IMR-90 (cell line): ENCODE results near the gene RAI1. TPM values are rescaled to one million over a fixed set of nuclear protein-coding genes. Genes with fewer than 3 reads are reported as not detected.
A peak's percentile ranks its signal among the peaks of the same experiment; 100 is the strongest.

Experiments used
- ATAC-seq: fragments of 200-7000 bp; cut with Tn5 transposase; 2 replicates; pipeline ENCODE4 v1.9.1; 2020; ENCODE audit warnings: low read depth, mild to moderate bottlenecking, moderate library complexity
- BruUV-seq: library from RNA; stranded (reverse); fragments of 400-500 nt; replicated peaks from 2 replicates; lab custom pipeline; 2021; lab: Mats Ljungman, UMichigan
- CTCF ChIA-PET: fragments of 300-600 bp; formaldehyde crosslinking; extraction: SDS; loops from one replicate; lab custom pipeline; 2021; ENCODE audit warnings: antibody characterized with exemption; lab: Yijun Ruan, JAX
- POLR2A ChIA-PET: fragments of 300-600 bp; sonication (Branson Sonifier 250); formaldehyde crosslinking; loops from one replicate; lab custom pipeline; 2022; ENCODE audit warnings: antibody characterized with exemption; ENCODE audit not compliant: unreplicated experiment; lab: Charles Lee
- DNase-seq: peaks from one replicate; pipeline ENCODE4 v3.0.0; 2013
- H2AFZ ChIP-seq: replicated peaks from 2 replicates; pipeline ENCODE3; 2013; ENCODE audit warnings: low read length, mild to moderate bottlenecking; ENCODE audit not compliant: poor library complexity
- H2AK5ac ChIP-seq: 2 replicates; pipeline ENCODE4 v1.6.1; 2013; ENCODE audit warnings: low read depth, low read length, inconsistent platforms
- H2AK9ac ChIP-seq: replicated peaks from 2 replicates; pipeline ENCODE3; 2013; ENCODE audit warnings: mild to moderate bottlenecking, low read depth, low read length, moderate library complexity; ENCODE audit not compliant: poor library complexity
- H2BK120ac ChIP-seq: 2 replicates; pipeline ENCODE4 v1.6.1; 2013; ENCODE audit warnings: low read depth, low read length, inconsistent platforms
- H2BK15ac ChIP-seq: 3 replicates; pipeline ENCODE4 v1.6.1; 2013; ENCODE audit warnings: low read depth, low read length, inconsistent platforms
- H2BK20ac ChIP-seq: 2 replicates; pipeline ENCODE4 v1.6.1; 2013; ENCODE audit warnings: low read depth, mild to moderate bottlenecking, inconsistent platforms, low read length, moderate library complexity
- H2BK5ac ChIP-seq: 2 replicates; pipeline ENCODE4 v1.6.1; 2013; ENCODE audit warnings: mild to moderate bottlenecking, low read depth, low read length, inconsistent platforms; ENCODE audit not compliant: poor library complexity, severe bottlenecking
- H3K14ac ChIP-seq: replicated peaks from 2 replicates; pipeline ENCODE4 v1.6.1; 2013; ENCODE audit warnings: low read depth, low read length, inconsistent platforms
- H3K18ac ChIP-seq: 2 replicates; pipeline ENCODE4 v1.6.1; 2013; ENCODE audit warnings: low read depth, low read length, control low read depth
- H3K23ac ChIP-seq: 2 replicates; pipeline ENCODE4 v1.6.1; 2013; ENCODE audit warnings: low read depth, low read length, inconsistent platforms
- H3K27ac ChIP-seq: 2 replicates; pipeline ENCODE4 v1.5.1; 2013; ENCODE audit warnings: mild to moderate bottlenecking, control low read depth, low read length; ENCODE audit not compliant: insufficient read depth
- H3K27me3 ChIP-seq: 2 replicates; pipeline ENCODE4 v1.6.1; 2013; ENCODE audit warnings: low read length; ENCODE audit not compliant: control insufficient read depth, insufficient read depth
- H3K36me3 ChIP-seq: 2 replicates; pipeline ENCODE4 v1.6.1; 2013; ENCODE audit warnings: low read length, mixed read lengths; ENCODE audit not compliant: control insufficient read depth, insufficient read depth
- H3K4ac ChIP-seq: 2 replicates; pipeline ENCODE4 v1.6.1; 2013; ENCODE audit warnings: low read depth, low read length, inconsistent platforms
- H3K4me1 ChIP-seq: 2 replicates; pipeline ENCODE4 v1.6.1; 2013; ENCODE audit warnings: low read length, mixed read lengths; ENCODE audit not compliant: control insufficient read depth, insufficient read depth
- H3K4me2 ChIP-seq: 2 replicates; pipeline ENCODE4 v1.6.1; 2013; ENCODE audit warnings: low read depth, mild to moderate bottlenecking, control low read depth, low read length, moderate library complexity
- H3K4me3 ChIP-seq: 2 replicates; pipeline ENCODE4 v1.5.1; 2013; ENCODE audit warnings: low read depth, mild to moderate bottlenecking, control low read depth, low read length, moderate library complexity; ENCODE audit not compliant: insufficient read depth
- H3K56ac ChIP-seq: 2 replicates; pipeline ENCODE4 v1.6.1; 2013; ENCODE audit warnings: low read length, inconsistent platforms; ENCODE audit not compliant: insufficient read depth; ENCODE audit errors: extremely low read depth
- H3K79me1 ChIP-seq, 2 experiments: 2 replicates each; pipeline ENCODE4 v1.6.1; 2013; ENCODE audit warnings: low read length in 2 of 2, inconsistent platforms in 1 of 2, low read depth in 1 of 2
- H3K9ac ChIP-seq: 2 replicates; pipeline ENCODE4 v1.6.1; 2013; ENCODE audit warnings: low read depth, low read length, control low read depth
- H3K9me1 ChIP-seq: 2 replicates; pipeline ENCODE4 v1.6.1; 2013; ENCODE audit warnings: low read length, inconsistent platforms; ENCODE audit not compliant: insufficient read depth
- H3K9me3 ChIP-seq: 2 replicates; pipeline ENCODE4 v1.6.1; 2013; ENCODE audit warnings: low read length; ENCODE audit not compliant: control insufficient read depth, insufficient read depth
- H4K20me1 ChIP-seq: 2 replicates; pipeline ENCODE4 v1.6.1; 2013; ENCODE audit warnings: low read length, inconsistent platforms; ENCODE audit not compliant: insufficient read depth
- H4K5ac ChIP-seq: 2 replicates; pipeline ENCODE4 v1.6.1; 2013; ENCODE audit warnings: mild to moderate bottlenecking, low read depth, low read length, control low read depth
- H4K8ac ChIP-seq, 2 experiments: 2 replicates each; pipeline ENCODE4 v1.6.1; 2013; ENCODE audit warnings: low read depth in 2 of 2, low read length in 2 of 2, control low read depth in 1 of 2, inconsistent platforms in 1 of 2
- H4K91ac ChIP-seq: 2 replicates; pipeline ENCODE4 v1.6.1; 2013; ENCODE audit warnings: low read depth, low read length, inconsistent platforms; ENCODE audit not compliant: insufficient read depth
- BHLHE40 ChIP-seq: fragments of 150-350 bp; IDR thresholded peaks from 2 replicates; pipeline ENCODE4 v1.6.1; 2016; ENCODE audit warnings: mild to moderate bottlenecking, low read depth, low read length
- CEBPB ChIP-seq: IDR thresholded peaks from 2 replicates; pipeline ENCODE4 v1.6.1; 2012; ENCODE audit warnings: low read depth, low read length, improper control_type of control experiment
- CHD1 ChIP-seq: IDR thresholded peaks from 2 replicates; pipeline ENCODE4 v1.6.1; 2012; ENCODE audit warnings: low read depth, low read length, improper control_type of control experiment
- MAZ ChIP-seq: IDR thresholded peaks from 2 replicates; pipeline ENCODE4 v1.6.1; 2012; ENCODE audit warnings: low read depth, mild to moderate bottlenecking, low read length, improper control_type of control experiment, moderate library complexity, borderline replicate concordance
- RAD21 ChIP-seq: IDR thresholded peaks from 2 replicates; pipeline ENCODE4 v1.6.1; 2012; ENCODE audit warnings: low read length, improper control_type of control experiment
- RCOR1 ChIP-seq: IDR thresholded peaks from 2 replicates; pipeline ENCODE4 v1.6.1; 2012; ENCODE audit warnings: mild to moderate bottlenecking, low read length, improper control_type of control experiment; ENCODE audit not compliant: insufficient replicate concordance
- WGBS, 2 experiments: methylation state at CpG; one replicate each; pipeline versions ENCODE4 v1.1.5 to v1.1.7; 2013; ENCODE audit warnings: missing lambda C conversion rate in 2 of 2; ENCODE audit not compliant: insufficient read length in 1 of 2; ENCODE audit errors: extremely low coverage in 2 of 2; 5-methylcytosine and 5-hydroxymethylcytosine counted together
- dilution Hi-C: fragments of 300-500 bp; cut with HindIII; formaldehyde crosslinking; loops from one replicate; pipeline ENCODE4 v1.14.3; 2018; ENCODE audit warnings: low sequenced_read_pairs; ENCODE audit not compliant: unreplicated experiment
- in situ Hi-C: fragments of 300-500 bp; cut with MboI; formaldehyde crosslinking; loops from 3 replicates; pipeline ENCODE4 v1.14.3; 2019; ENCODE audit warnings: low sequenced_read_pairs, inconsistent platforms, mixed read lengths
- intact Hi-C: fragments of 100-400 bp; cut with micrococcal nuclease; formaldehyde crosslinking; loops from 2 replicates; pipeline ENCODE4 v1.10.0; 2022
- polyA plus RNA-seq, 3 experiments: library from polyadenylated mRNA; depleted of rRNA; stranded (reverse); fragments of >200 nt; gene quantifications; 2 replicates each; pipeline ENCODE4 v1.2.3, GENCODE V29; 2012; ENCODE audit warnings: low replicate concordance in 1 of 3
- total RNA-seq: library from RNA; depleted of rRNA; stranded (reverse); fragments of >200 nt; gene quantifications from 2 replicates; pipeline ENCODE4 v1.2.3, GENCODE V29; 2012
- TF ChIP-seq, protein P1 (sequence below): fragments of 150-350 bp; IDR thresholded peaks from 2 replicates; pipeline ENCODE4 v1.6.1; 2016; ENCODE audit warnings: low read depth, mild to moderate bottlenecking, low read length, moderate library complexity, borderline replicate concordance

RAI1 gene
- total and polyA plus RNA-seq, 2 of the 4 experiments (the other 2 are of a cell fraction) = 1.8 to 10.5 TPM

DNA sequence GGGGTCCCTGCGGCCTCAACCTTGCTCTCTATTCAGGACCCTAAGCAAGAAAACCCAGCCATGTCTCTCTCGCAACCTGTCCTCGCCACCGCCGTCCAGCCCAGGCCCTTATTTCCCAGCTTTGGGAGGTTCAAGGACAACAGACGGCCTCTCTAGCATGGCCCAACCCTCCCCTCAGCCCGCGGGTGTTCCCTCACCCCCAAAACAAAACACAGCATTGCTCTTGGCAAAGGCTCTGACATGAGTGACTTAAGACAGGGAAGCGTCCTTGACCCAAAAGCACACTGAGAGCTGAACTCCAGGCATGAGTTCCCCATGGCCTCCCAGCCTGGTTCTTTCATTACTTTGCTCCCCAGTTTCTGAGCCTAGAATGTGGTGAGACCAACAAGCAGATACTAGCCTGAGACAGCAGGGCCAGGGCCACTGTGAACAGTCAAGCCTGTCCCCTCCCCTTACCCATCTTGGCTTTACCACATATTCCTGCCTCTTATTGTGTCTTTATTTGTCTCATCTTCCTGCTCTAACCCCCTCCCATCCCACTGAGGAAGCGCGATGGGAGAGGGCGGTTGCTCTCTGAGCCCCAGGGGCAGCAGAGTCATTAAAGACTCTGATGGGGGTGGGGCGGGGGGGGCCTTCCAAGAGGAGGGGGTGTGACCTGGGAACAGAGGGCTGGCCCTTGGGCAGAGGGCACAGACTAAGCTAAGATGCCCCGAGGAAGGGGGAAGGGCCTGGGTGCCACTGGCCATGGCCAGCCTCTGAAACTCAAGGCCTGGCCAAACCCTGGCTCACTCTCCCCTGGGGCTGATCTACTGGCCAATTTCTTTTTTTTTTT, 143.7 kb downstream of the RAI1 start:
- ATAC-seq = no peak
- H3K27ac ChIP-seq = peak overlapping the region; percentile 96; the same call in 1 of the 2 replicates

More for the DNA sequence above, 143.7 kb downstream of the RAI1 start:
- Histone ChIP-seq H2AFZ (peak overlapping the region; percentile 4), H3K4me3 (no peak overlapping the region), H3K27me3 (no peaks in the 10 kb centered on the region), H3K23ac (peak overlapping the region; percentile 84; the same call in 1 of the 2 replicates), H2AK5ac (peak overlapping the region; percentile 97), H2BK120ac (peak overlapping the region; percentile 98), H4K8ac (peak overlapping the region in 1 of 2 experiments; percentile 91; a peak in 1 of 4 replicates), H2BK20ac (peak overlapping the region; percentile 64; the same call in 1 of the 2 replicates), H3K79me1 (peaks cover 40 to 94% of the 10 kb centered on the region in 2 experiments), H3K14ac (peak overlapping the region; percentile 100), H3K4me1 (peaks cover 47% of the 10 kb centered on the region), H3K9ac (no peak overlapping the region), H3K4ac (peak overlapping the region; percentile 99), H2BK15ac (peak overlapping the region; percentile 23; the same call in 1 of the 3 replicates), H2BK5ac (peak overlapping the region; percentile 71), H2AK9ac (peak overlapping the region; percentile 99), H3K9me1 (peaks cover 38% of the 10 kb centered on the region), H4K5ac (peak overlapping the region; percentile 42), H3K56ac (no peak overlapping the region), H3K9me3 (no peaks in the 10 kb centered on the region), H3K36me3 (peaks cover 5% of the 10 kb centered on the region; the same call in 1 of the 2 replicates), H4K20me1 (peaks cover 83% of the 10 kb centered on the region), H4K91ac (peak overlapping the region; percentile 91), H3K4me2 (peak overlapping the region; percentile 1; the same call in 1 of the 2 replicates), H3K18ac (peak overlapping the region; percentile 16)
- no peak for TF ChIP-seq CEBPB
- TF ChIP-seq RCOR1 = no peak
- TF ChIP-seq RAD21 = no peak
- no peak for TF ChIP-seq CHD1
- TF ChIP-seq BHLHE40 = no peak
- TF ChIP-seq, protein P1, sequence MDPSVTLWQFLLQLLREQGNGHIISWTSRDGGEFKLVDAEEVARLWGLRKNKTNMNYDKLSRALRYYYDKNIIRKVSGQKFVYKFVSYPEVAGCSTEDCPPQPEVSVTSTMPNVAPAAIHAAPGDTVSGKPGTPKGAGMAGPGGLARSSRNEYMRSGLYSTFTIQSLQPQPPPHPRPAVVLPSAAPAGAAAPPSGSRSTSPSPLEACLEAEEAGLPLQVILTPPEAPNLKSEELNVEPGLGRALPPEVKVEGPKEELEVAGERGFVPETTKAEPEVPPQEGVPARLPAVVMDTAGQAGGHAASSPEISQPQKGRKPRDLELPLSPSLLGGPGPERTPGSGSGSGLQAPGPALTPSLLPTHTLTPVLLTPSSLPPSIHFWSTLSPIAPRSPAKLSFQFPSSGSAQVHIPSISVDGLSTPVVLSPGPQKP = no peak
- TF ChIP-seq MAZ = no peak
- ChIA-PET POLR2A (no interaction called here), CTCF (no interaction called here)
- no TSS peak for BruUV-seq
- DNase-seq = no peak
- dilution Hi-C loops (no loop called here), in situ Hi-C loops (no loop called here), intact Hi-C loops (no loop called here)
- 62% methylated on average over 7 of the region's 14 CpGs; no CpG with 5 or more reads in 1 of the 2 experiments for WGBS, 2 experiments
